ENCODE results near the gene BARX2. TPM values are rescaled to one million over a fixed set of nuclear protein-coding genes. Genes with fewer than 3 reads are reported as not detected.
"Not testable (repeated sequence)": the region's sequence is repeated elsewhere in the genome, so short reads cannot be mapped to it uniquely, and the experiment has no call there.

The BARX2 gene
- total RNA-seq: 10 to 100 TPM; 11.1 to 31.8 (median 23.2) TPM

GRCh38 chr11:129375751-129376657, at the start of gene BARX2:
BARX2 (plus strand) TSS chr11:129375848; CDS start chr11:129376036, 188 bp downstream.
- H3K4me1 ChIP-seq: peaks cover 39% of the 10 kb centered on the region
- H3K4me3 ChIP-seq: peak within 1 kb of the TSS; percentile 47
- TF ChIP-seq POLR2A (IDR thresholded peaks at IDR 0.05) (no peak), POLR2AphosphoS5 (IDR thresholded peaks at IDR 0.05) (peak in 1 of 3 donors; percentile 15), EP300 (IDR thresholded peaks at IDR 0.05) (no peak)
- TF ChIP-seq, protein P1, sequence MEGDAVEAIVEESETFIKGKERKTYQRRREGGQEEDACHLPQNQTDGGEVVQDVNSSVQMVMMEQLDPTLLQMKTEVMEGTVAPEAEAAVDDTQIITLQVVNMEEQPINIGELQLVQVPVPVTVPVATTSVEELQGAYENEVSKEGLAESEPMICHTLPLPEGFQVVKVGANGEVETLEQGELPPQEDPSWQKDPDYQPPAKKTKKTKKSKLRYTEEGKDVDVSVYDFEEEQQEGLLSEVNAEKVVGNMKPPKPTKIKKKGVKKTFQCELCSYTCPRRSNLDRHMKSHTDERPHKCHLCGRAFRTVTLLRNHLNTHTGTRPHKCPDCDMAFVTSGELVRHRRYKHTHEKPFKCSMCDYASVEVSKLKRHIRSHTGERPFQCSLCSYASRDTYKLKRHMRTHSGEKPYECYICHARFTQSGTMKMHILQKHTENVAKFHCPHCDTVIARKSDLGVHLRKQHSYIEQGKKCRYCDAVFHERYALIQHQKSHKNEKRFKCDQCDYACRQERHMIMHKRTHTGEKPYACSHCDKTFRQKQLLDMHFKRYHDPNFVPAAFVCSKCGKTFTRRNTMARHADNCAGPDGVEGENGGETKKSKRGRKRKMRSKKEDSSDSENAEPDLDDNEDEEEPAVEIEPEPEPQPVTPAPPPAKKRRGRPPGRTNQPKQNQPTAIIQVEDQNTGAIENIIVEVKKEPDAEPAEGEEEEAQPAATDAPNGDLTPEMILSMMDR (IDR thresholded peaks at IDR 0.05): peak; percentile 22 to 31
- no peaks in the 10 kb centered on the region for H3K9me3 ChIP-seq
- peaks cover 68% of the 10 kb centered on the region for H3K27me3 ChIP-seq
- no peak for DNase-seq (ENCODE audit: low spot score in 2 of 2)
- no peaks in the 10 kb centered on the region for H3K36me3 ChIP-seq
- WGBS: 4% methylated on average over 31 of the region's 81 CpGs
- peak within 1 kb of the TSS; percentile 67 for H3K27ac ChIP-seq

DNA sequence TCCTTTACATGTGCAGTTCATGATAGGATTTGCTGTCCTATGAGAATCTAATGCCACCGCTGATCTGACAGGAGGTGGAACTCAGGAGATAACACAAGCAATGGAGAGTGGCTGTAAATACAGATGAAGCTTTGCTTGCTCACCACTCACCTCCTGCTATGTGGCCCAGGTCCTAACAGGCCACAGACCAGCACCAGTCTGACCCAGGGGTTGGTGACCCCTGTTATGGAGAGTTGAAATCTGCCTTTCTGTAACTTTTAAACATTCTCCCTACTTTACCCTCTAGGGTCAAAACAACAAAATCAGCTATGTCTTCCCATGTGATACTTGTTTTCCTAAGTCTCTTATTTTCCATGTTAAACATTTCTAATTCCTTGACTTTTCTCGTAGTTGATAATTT, 48.7 kb upstream of the BARX2 start:
- DNase-seq (ENCODE audit: low spot score in 2 of 2): no peak
- 100% methylated on average over 2 of the region's 2 CpGs for WGBS
- Histone ChIP-seq H3K27me3 (no peaks in the 10 kb centered on the region), H3K4me1 (peaks cover 25% of the 10 kb centered on the region), H3K9me3 (no peaks in the 10 kb centered on the region), H3K27ac (no peak overlapping the region), H3K36me3 (no peaks in the 10 kb centered on the region), H3K4me3 (no peak overlapping the region)
- TF ChIP-seq, protein P1 (IDR thresholded peaks at IDR 0.05): no peak
- no peak for TF ChIP-seq POLR2A (IDR thresholded peaks at IDR 0.05)

DNA sequence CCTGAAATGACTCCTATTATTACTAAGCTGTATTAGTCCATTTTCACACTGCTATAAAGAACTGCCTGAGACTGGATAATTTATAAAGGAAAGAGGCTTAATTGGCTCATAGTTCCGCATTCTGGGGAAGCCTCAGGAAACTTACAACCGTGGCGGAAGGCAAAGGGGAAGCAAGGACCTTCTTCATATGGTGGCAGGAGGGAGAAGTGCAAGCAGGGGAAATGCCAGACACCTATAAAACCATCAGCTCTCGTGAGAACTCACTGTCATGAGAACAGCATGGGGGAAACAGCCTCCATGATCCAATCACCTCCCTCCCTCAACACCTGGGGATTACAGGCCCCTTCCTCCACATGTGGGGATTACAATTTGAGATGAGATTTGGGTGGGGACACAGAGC, 47.9 kb upstream of the BARX2 start:
- DNase-seq (ENCODE audit: low spot score in 2 of 2); H3K27me3 ChIP-seq; H3K9me3 ChIP-seq; H3K36me3 ChIP-seq; H3K27ac ChIP-seq; H3K4me3 ChIP-seq: not testable (repeated sequence)
- H3K4me1 ChIP-seq: peaks cover 26% of the 10 kb centered on the region
- 86% methylated on average over 4 of the region's 4 CpGs for WGBS

- H3K4me1 ChIP-seq: peaks cover 18% of the 10 kb centered on the region
- no peak for TF ChIP-seq POLR2AphosphoS5 (IDR thresholded peaks at IDR 0.05)
- TF ChIP-seq, protein P1 (IDR thresholded peaks at IDR 0.05): no peak
- H3K9me3 ChIP-seq: no peaks in the 10 kb centered on the region
- H3K4me3 ChIP-seq: no peak overlapping the region
- DNase-seq (ENCODE audit: low spot score in 2 of 2): no peak
- no peaks in the 10 kb centered on the region for H3K36me3 ChIP-seq
- H3K27me3 ChIP-seq: no peaks in the 10 kb centered on the region
- no peak overlapping the region for H3K27ac ChIP-seq
These were observed 46.9 kb upstream of the BARX2 start for GRCh38 chr11:129328756-129329155.

- Histone ChIP-seq H3K4me3 (no peak overlapping the region), H3K4me1 (peaks cover 6% of the 10 kb centered on the region), H3K27ac (no peak overlapping the region), H3K36me3 (no peaks in the 10 kb centered on the region), H3K27me3 (no peaks in the 10 kb centered on the region), H3K9me3 (no peaks in the 10 kb centered on the region)
- no peak for DNase-seq (ENCODE audit: low spot score in 2 of 2)
- 90% methylated on average over 5 of the region's 5 CpGs for WGBS
- TF ChIP-seq, protein P1 (IDR thresholded peaks at IDR 0.05): no peak
- TF ChIP-seq POLR2A (IDR thresholded peaks at IDR 0.05) (no peak), EP300 (IDR thresholded peaks at IDR 0.05) (no peak), POLR2AphosphoS5 (IDR thresholded peaks at IDR 0.05) (no peak)
These were observed 44.4 kb upstream of the BARX2 start for GRCh38 chr11:129331217-129331616.
